GM12864 (cell line): ENCODE measurements around the gene WDR49.

ENCODE experiments used
- DNase-seq: peaks from one replicate; pipeline ENCODE4 v3.0.0-alpha.2; 2011; ENCODE audit warnings: low read depth
- H3K4me3 ChIP-seq: 2 replicates; pipeline ENCODE4 v1.5.1; 2011; ENCODE audit warnings: mild to moderate bottlenecking, low read depth, low read length, control low read depth
- TF ChIP-seq, protein P1 (sequence below): IDR thresholded peaks from 2 replicates; pipeline ENCODE4 v1.5.1; 2011; ENCODE audit warnings: low read depth, mild to moderate bottlenecking, moderate library complexity, low read length, control low read depth, inconsistent platforms; ENCODE audit errors: missing control alignments

WDR49 gene

DNA sequence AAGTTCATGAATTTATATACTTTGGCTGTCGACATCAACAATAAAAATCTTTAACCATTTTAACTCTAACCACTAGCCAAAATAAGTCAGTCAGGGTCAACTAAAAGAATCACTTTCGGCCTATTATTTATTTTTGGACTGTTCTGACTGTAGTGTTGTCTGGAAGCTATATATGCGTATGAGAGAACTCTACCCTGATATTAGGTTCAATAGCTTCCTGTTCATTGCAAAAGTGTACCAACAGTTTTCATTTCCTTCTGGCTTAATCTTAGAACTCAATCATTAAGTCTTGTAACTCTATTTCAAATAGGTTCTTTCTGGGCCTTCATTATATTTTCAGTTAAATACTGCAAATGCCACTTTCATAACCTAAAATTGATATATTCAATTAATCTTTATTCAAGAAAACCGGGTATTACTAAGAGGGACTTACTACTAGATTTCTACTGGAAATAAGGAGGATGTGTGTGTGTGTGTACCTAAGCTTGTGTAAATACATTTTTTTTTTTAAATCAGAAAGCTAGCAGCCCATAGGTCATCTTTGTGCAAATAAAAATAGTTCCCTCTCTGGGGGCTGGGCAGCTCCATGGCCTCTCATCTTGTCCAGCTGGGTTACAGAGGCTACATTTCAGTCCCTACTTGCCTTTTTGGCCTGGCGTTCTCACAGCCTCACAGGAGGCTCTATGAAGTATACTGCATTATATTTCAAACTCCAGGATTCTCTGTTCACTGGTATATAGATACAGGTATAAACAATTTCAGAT lies 185.7 kb downstream of the WDR49 start:
- DNase-seq: no peak
- TF ChIP-seq, protein P1, sequence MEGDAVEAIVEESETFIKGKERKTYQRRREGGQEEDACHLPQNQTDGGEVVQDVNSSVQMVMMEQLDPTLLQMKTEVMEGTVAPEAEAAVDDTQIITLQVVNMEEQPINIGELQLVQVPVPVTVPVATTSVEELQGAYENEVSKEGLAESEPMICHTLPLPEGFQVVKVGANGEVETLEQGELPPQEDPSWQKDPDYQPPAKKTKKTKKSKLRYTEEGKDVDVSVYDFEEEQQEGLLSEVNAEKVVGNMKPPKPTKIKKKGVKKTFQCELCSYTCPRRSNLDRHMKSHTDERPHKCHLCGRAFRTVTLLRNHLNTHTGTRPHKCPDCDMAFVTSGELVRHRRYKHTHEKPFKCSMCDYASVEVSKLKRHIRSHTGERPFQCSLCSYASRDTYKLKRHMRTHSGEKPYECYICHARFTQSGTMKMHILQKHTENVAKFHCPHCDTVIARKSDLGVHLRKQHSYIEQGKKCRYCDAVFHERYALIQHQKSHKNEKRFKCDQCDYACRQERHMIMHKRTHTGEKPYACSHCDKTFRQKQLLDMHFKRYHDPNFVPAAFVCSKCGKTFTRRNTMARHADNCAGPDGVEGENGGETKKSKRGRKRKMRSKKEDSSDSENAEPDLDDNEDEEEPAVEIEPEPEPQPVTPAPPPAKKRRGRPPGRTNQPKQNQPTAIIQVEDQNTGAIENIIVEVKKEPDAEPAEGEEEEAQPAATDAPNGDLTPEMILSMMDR: no peak
- H3K4me3 ChIP-seq: no peak overlapping the region

DNA sequence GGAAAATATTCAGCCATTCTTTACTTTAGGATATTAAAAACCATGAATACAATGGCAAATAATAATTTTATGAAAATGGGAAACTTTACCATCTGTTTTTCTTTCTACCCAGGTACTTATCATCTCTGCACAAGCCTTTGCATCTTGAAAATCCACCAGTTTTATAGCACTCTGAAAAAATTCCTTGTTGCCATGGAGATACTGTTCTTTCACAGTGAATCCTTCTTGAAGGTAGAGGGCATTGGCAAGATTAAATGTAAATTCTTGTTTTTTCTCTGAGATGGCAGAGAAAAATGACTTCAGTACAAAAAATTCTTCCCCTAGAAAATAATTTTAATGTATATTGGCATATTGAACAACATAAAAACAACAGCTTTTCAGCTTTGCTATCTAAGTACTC lies 186.8 kb downstream of the WDR49 start:
- TF ChIP-seq, protein P1: no peak
- no peak for DNase-seq
- no peak overlapping the region for H3K4me3 ChIP-seq

DNA sequence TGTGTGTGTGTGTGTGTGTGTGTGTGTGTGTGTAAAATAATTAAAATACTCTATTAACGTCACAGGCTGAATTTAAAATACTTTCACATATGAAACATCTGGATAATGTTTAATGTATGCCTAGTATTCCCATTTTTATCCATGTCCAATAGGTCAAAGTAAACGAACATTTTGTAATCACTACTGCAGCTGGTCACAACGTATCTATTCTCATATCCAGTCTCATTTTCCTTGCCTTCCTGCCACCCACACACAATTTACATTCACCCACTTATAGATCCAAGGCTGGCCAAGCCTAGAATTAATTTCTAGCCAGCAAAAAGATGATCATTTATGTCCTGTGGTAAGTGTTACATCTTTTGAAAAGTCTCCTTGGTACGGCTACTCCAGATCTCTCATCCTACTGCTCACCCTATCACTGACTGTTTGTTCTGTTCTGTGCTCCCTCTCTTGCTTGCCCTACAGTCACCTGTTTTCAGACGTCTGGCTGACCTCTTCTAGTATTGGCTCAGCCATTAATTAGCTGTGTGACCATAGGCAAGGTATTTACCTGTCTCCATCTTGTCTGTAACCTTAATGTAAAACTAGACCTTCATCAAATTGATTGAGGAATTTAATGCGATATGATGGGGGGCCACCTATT lies 197.5 kb downstream of the WDR49 start:
- TF ChIP-seq, protein P1: no peak
- no peak for DNase-seq
- H3K4me3 ChIP-seq: no peak overlapping the region

DNA sequence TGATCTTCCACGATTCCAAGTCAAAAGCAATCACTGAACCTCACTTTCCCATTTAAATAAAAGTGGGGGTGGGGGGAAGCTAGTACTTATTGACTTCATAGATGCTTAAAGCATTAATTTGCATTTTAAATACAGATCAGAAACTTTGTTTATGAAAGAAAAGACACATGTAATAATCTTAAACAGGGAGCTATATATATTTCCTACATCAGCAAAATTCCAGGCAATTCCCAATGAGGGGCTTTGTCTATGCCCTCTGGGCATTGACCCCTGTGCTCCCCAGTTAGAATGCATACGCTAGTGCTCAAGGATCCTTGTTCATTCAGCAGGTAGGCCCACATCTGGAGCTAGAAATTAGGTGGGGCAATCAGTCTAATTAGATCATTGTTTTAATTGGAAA lies 199.9 kb downstream of the WDR49 start:
- no peak overlapping the region for H3K4me3 ChIP-seq
- no peak for DNase-seq
- TF ChIP-seq, protein P1: no peak

DNA sequence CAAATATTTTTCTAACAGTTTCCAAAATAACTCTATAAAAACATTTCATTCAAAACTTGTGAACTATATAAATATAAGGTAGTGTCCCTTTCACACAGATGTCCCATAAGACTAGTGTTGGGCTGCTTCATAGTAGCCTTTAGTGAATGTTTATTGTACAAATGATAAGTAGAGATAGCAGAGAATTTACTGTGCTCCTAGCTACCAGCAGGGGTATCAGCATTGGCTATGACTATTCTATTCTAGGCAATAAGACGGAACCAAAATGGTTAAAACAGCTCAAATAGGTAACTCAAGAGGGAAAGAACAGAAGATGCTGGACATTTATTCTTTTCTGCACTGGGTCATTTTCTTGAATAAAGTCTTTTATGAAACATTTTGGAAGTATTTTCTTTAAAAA lies 202.5 kb downstream of the WDR49 start:
- DNase-seq: no peak
- H3K4me3 ChIP-seq: no peak overlapping the region
- TF ChIP-seq, protein P1: no peak

DNA sequence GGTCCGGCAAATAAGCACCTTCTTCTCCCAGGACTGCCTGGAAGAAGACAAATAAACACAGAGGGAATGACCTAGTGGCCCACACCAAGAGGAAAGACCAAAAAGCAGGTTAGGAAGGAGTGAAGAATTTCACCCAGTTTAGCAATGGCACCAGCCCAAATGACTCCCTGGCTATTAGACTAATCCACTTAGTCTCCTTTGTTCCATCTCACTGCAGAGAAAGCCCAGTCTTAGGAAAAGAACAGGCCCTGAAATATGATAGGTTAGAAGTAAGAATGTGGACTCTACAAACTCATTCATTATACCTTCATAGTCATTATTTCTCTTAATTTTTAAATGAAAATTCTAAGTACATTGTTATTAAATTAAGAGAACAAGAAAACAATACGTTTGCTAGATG lies 203.1 kb downstream of the WDR49 start:
- TF ChIP-seq, protein P1: no peak
- no peak for DNase-seq
- H3K4me3 ChIP-seq: no peak overlapping the region
